Heart left ventricle (tissue), 16 donors: ENCODE measurements around the gene DFFB. TPM values are rescaled to one million over a fixed set of nuclear protein-coding genes. Genes with fewer than 3 reads are reported as not detected.

Experiments used
- ATAC-seq, 4 donors: fragments of 200-7000 bp; cut with Tn5 transposase; one replicate each; pipeline ENCODE4 v1.9.1; 2020 to 2022; ENCODE audit warnings: moderate library complexity in 4 of 4, mild to moderate bottlenecking in 3 of 4, moderate number of reproducible peaks in 1 of 4
- DNase-seq, 5 donors: peaks; one replicate each; pipeline ENCODE4 v3.0.0-alpha.2; 2020
- H3K27ac ChIP-seq, 12 donors: fragments of 200-600 bp; sonication (generic) in 4 of 12; one replicate each; pipeline versions ENCODE4 v1.5.0 to v1.8.0; 2016 to 2022; ENCODE audit warnings: mild to moderate bottlenecking in 2 of 12
- H3K27me3 ChIP-seq, 9 donors: fragments of 200-600 bp; sonication (generic) in 2 of 9; one replicate each; pipeline versions ENCODE4 v1.5.1 to v1.8.0; 2016 to 2022; ENCODE audit warnings: mild to moderate bottlenecking in 3 of 9
- H3K36me3 ChIP-seq, 9 donors: fragments of 200-600 bp; sonication (generic) in 2 of 9; one replicate each; pipeline versions ENCODE4 v1.5.0 to v1.8.0; 2018 to 2022; ENCODE audit warnings: mild to moderate bottlenecking in 2 of 9
- H3K4me1 ChIP-seq, 12 donors: fragments of 200-600 bp; sonication (generic) in 4 of 12; one replicate each; pipeline versions ENCODE4 v1.5.0 to v1.8.0; 2016 to 2022; ENCODE audit warnings: mild to moderate bottlenecking in 3 of 12
- H3K4me3 ChIP-seq, 12 donors: fragments of 200-600 bp; sonication (generic) in 4 of 12; one replicate each; pipeline versions ENCODE4 v1.5.0 to v1.8.0; 2017 to 2022; ENCODE audit warnings: mild to moderate bottlenecking in 9 of 12, moderate library complexity in 4 of 12
- H3K9me3 ChIP-seq, 12 donors: fragments of 200-600 bp; sonication (generic) in 4 of 12; one replicate each; pipeline versions ENCODE4 v1.5.0 to v1.8.0; 2016 to 2022; ENCODE audit warnings: mild to moderate bottlenecking in 1 of 12
- CTCF ChIP-seq, 12 donors: fragments of 200-600 bp; sonication (generic) in 4 of 12; IDR thresholded peaks; one replicate each; pipeline versions ENCODE4 v1.5.0 to v1.8.0; 2018 to 2022; ENCODE audit warnings: antibody characterized with exemption in 12 of 12, mild to moderate bottlenecking in 5 of 12
- POLR2A ChIP-seq, 2 donors: fragments of 450-650 bp; IDR thresholded peaks; one replicate each; pipeline ENCODE4 v1.6.1; 2017; ENCODE audit warnings: antibody characterized with exemption in 2 of 2, mild to moderate bottlenecking in 2 of 2, moderate library complexity in 2 of 2
- WGBS, 4 donors: extraction: QIAGEN DNeasy Blood & Tissue Kit in 2 of 4; methylation state at CpG; one replicate each; pipeline versions ENCODE4 v1.1.5 to v1.1.7; 2013 to 2018; 5-methylcytosine and 5-hydroxymethylcytosine counted together
- intact Hi-C, 10 donors: fragments of 100-400 bp; cut with DNase I; formaldehyde crosslinking; loops; one replicate each; pipeline versions ENCODE4 v1.11.1 to v1.14.2; 2022
- polyA plus RNA-seq, 2 donors: library from polyadenylated mRNA; stranded (reverse); fragments of 200-250 nt; gene quantifications; one replicate each; pipeline ENCODE4 v1.2.3, GENCODE V29; 2013
- total RNA-seq, 9 donors: library from RNA; depleted of rRNA in 2 of 9; stranded (reverse); fragments of >200 nt in 2 of 9; fragmentation: NEBNext Ultra II Directional in 3 of 9; extraction: Animal tissue kit (Norgen Biotek cat#: 25700) in 3 of 9; gene quantifications; one replicate each; pipeline versions ENCODE4 v1.1.0 to v1.2.4, GENCODE V29; 2016 to 2023
- donor health status: ischemic (EF 13 %, LVEDD 7.1; RV severe dilation, severe dysfunction).
- donor health status: healthy with polysubstance abuse.
- donor health status: DM: no; HTN: yes; CAD: no.
- donor health status: DM: no; HTN: no; CAD: no.
- donor health status: ischemic (EF 25% LVEDD 6.9; RV normal size, moderate dysfunction).
- donor health status: ischemic (EF 25% LVEDD 5.7; RV mildly dilated, moderate dysfunction).
- donor health status: healthy.
- donor health status: DM: yes; HTN: yes; CAD: no.
- donor health status: ischemic (EF 35%, LVEDD 5.7; RV mildly dilated, moderate dysfunction).
- donor health status: nonischemic (EF 11% LVEDD 7.7; RV severe dilation, severe dysfunction).
- donor health status: DM: yes; HTN: yes; CAD: no.
- donor health status: PGD.
- donor health status: ischemic (EF 29% LVEDD 5.4; RV normal size, mild dysfunction).
- donor health status: nonischemic (EF 23%, LVEDD 6.1; RV moderate dilation, normal function).

Gene DFFB
- total and polyA plus RNA-seq, 11 donors = 1.3 to 5.8 (median 2.6) TPM

- DNase-seq = peak in 2 of 5 donors; percentile 16 to 56
- TF ChIP-seq CTCF (IDR thresholded peaks at IDR 0.05) = no peak
- no peak for TF ChIP-seq POLR2A (IDR thresholded peaks at IDR 0.05)
- WGBS, 4 donors = 52 to 65% (median 60%) methylated on average over 23 to 25 of the region's 25 CpGs
- Histone ChIP-seq H3K9me3 (no peaks in the 10 kb centered on the region), H3K4me3 (no peak overlapping the region), H3K36me3 (no peaks in the 10 kb centered on the region), H3K27ac (no peak overlapping the region), H3K27me3 (peaks cover 0 to 47% (median 13%) of the 10 kb centered on the region in 9 donors), H3K4me1 (no peaks in the 10 kb centered on the region)
- intact Hi-C loops = no loop called here
- ATAC-seq = no peak
These were observed 66.3 kb downstream of the DFFB start for GRCh38 chr1:3923378-3924185.

GRCh38 chr1:3924186-3924824, 67.0 kb downstream of the DFFB start:
- no peaks in the 10 kb centered on the region for H3K4me1 ChIP-seq
- intact Hi-C loops = no loop called here
- H3K4me3 ChIP-seq = no peak overlapping the region
- WGBS, 4 donors = 36 to 40% (median 36%) methylated on average over 10 to 13 of the region's 13 CpGs
- H3K27me3 ChIP-seq = peaks cover 0 to 47% (median 11%) of the 10 kb centered on the region in 9 donors
- DNase-seq (peak in 1 of 5 donors; percentile 52), ATAC-seq (no peak)
- no peak overlapping the region for H3K27ac ChIP-seq
- TF ChIP-seq POLR2A (IDR thresholded peaks at IDR 0.05) = no peak
- no peaks in the 10 kb centered on the region for H3K9me3 ChIP-seq
- H3K36me3 ChIP-seq = no peaks in the 10 kb centered on the region

- Histone ChIP-seq H3K36me3 (no peaks in the 10 kb centered on the region), H3K4me1 (no peaks in the 10 kb centered on the region), H3K27me3 (peaks cover 0 to 42% (median 7%) of the 10 kb centered on the region in 9 donors), H3K27ac (no peak overlapping the region), H3K9me3 (no peaks in the 10 kb centered on the region), H3K4me3 (no peak overlapping the region)
- WGBS, 4 donors = 19 to 48% (median 31%) methylated on average over 2 to 3 of the region's 3 CpGs
- DNase-seq = peak in 1 of 5 donors; percentile 35
- TF ChIP-seq CTCF (IDR thresholded peaks at IDR 0.05) (no peak), POLR2A (IDR thresholded peaks at IDR 0.05) (no peak)
- no peak for ATAC-seq
- intact Hi-C loops = no loop called here
These were observed 67.5 kb downstream of the DFFB start for GRCh38 chr1:3924825-3925220.

GRCh38 chr1:3925256-3925655, 68.0 kb downstream of the DFFB start:
- Histone ChIP-seq H3K9me3 (no peaks in the 10 kb centered on the region), H3K27me3 (peaks cover 0 to 42% (median 7%) of the 10 kb centered on the region in 9 donors), H3K4me3 (no peak overlapping the region), H3K36me3 (no peaks in the 10 kb centered on the region), H3K27ac (no peak overlapping the region), H3K4me1 (no peaks in the 10 kb centered on the region)
- 75 to 82% (median 82%) methylated on average over 9 to 12 of the region's 12 CpGs for WGBS, 4 donors
- intact Hi-C loops = no loop called here
- DNase-seq = no peak
- TF ChIP-seq POLR2A (IDR thresholded peaks at IDR 0.05) = no peak
- no peak for TF ChIP-seq CTCF (IDR thresholded peaks at IDR 0.05)
- ATAC-seq = no peak
